HAP-1 (cell line): ENCODE results near the gene HEG1.

Source experiments
- DNase-seq, 2 experiments: peaks; one replicate each; pipeline ENCODE4 v3.0.0-alpha.2; 2016 to 2020; ENCODE audit warnings: low spot score in 2 of 2
- H3K27me3 ChIP-seq: fragments of 250-450 bp; sonication (Bioruptor Pico); 2 replicates; pipeline ENCODE4 v1.5.1; 2020; ENCODE audit warnings: low read depth, mild to moderate bottlenecking, moderate library complexity
- H3K36me3 ChIP-seq: fragments of 250-450 bp; sonication (Bioruptor Pico); replicated peaks from 2 replicates; pipeline ENCODE4 v1.5.1; 2020; ENCODE audit warnings: mild to moderate bottlenecking
- H3K4me1 ChIP-seq: fragments of 250-450 bp; sonication (Bioruptor Pico); 2 replicates; pipeline ENCODE4 v1.5.1; 2020; ENCODE audit warnings: mild to moderate bottlenecking
- H3K4me3 ChIP-seq: fragments of 250-450 bp; sonication (Bioruptor Pico); 2 replicates; pipeline ENCODE4 v1.5.1; 2020; ENCODE audit warnings: mild to moderate bottlenecking, moderate library complexity
- H3K9me3 ChIP-seq: fragments of 250-450 bp; sonication (Bioruptor Pico); 2 replicates; pipeline ENCODE4 v1.5.1; 2020; ENCODE audit warnings: mild to moderate bottlenecking, moderate library complexity
- in situ Hi-C: fragments of 300-500 bp; cut with MboI; formaldehyde crosslinking; loops from 3 replicates; pipeline ENCODE4 v1.14.3; 2020; ENCODE audit warnings: low sequenced_read_pairs, inconsistent platforms, mixed read lengths

Gene HEG1

DNA sequence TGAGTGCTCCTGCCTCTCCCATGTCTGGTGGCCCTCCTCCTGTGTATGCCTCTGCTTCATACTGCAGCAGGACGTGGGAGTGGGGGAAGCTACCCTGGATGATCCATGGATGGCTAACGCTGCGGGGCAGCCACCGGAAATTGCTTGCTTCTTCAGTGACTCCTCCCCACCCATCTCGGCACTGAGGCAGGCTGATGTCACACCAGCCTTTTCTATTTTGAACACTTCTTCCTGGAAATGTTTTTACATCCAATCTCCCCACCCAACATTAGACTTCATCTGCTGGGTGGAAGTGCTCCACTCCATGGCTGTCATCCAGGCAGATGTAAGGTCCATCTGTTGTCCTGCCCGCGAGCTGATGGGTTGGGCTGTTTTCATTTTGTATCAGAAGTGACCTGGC is 62.3 kb downstream of the HEG1 start:
- in situ Hi-C loops, result no loop called here
- Histone ChIP-seq H3K9me3 (no peaks in the 10 kb centered on the region), H3K4me1 (peaks cover 13% of the 10 kb centered on the region), H3K27me3 (no peaks in the 10 kb centered on the region), H3K36me3 (peaks cover 10% of the 10 kb centered on the region), H3K4me3 (no peak overlapping the region)
- no peak for DNase-seq

DNA sequence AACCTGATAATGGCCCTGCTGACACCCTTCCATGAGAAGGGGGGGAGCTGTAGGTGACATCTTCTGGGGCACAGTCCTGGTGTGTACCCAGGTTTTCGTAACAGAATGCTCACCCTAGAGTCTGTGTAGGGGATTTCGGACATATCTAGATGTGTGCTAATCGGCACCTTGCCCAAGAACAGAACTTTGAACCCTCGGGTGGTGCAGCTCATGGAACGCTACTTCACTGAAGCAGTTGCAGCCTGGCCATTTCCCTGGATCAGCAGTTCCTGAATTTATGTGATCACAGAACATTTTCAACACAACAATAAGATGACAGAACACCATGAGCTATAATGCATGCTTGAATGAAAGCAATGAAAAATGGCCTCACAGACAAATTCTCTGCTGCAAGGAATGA is 63.8 kb downstream of the HEG1 start:
- Histone ChIP-seq H3K4me1 (peaks cover 8% of the 10 kb centered on the region), H3K36me3 (peaks cover 10% of the 10 kb centered on the region), H3K9me3 (no peaks in the 10 kb centered on the region), H3K4me3 (no peak overlapping the region), H3K27me3 (no peaks in the 10 kb centered on the region)
- in situ Hi-C loops, result no loop called here
- DNase-seq, result no peak

DNA sequence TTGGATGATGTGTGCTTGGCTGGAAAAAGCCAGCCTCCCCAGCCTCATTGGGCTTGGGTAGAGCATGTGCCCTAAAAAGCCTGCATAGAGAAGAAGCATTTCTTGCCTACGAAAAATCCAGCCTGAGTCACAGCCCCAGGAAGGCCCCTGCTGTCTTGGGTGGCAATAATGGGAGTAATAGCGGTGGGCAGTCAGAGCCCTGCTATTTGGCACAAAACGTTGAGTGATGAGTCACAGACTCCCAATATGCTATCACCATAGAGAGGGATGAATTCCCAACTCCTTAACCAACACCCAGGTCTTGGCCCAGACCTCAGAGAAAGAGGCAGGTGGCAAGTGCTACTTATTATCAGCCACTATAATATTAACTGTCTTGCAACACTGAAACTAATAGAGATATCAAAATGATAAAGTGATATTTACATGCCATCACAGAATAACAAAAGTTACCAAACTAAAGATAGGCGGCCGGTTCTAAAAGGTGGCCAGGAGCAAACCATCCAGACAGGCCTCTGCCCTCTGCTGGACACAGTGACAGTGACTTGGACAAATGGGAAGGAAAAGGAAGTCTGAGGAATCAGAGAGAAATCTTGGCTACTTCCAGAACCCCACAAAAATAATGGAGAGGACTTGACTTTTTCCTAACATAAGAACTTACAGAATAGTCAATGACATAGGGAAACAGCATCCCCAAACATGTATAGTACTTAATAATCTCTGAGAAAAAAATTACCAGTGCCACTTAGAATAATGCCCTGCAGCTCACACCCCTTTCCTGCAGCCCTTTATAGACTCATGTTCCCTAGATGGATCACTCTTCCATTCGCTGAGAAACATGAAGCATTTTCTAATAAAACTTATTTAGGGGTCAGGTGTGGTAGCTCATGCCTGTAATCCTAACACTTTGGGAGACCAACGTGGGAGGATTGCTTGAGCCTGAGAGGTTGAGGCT is 69.3 kb downstream of the HEG1 start:
- no peaks in the 10 kb centered on the region for H3K4me1 ChIP-seq
- DNase-seq, result peak in 1 of 2 experiments; percentile 30
- in situ Hi-C loops, result no loop called here
- H3K27me3 ChIP-seq, result no peaks in the 10 kb centered on the region
- no peaks in the 10 kb centered on the region for H3K9me3 ChIP-seq
- H3K4me3 ChIP-seq, result no peak overlapping the region
- 0 out of 2 replicates have a peak, but pooled peaks cover 3% of the 10 kb centered on the region for H3K36me3 ChIP-seq

DNA sequence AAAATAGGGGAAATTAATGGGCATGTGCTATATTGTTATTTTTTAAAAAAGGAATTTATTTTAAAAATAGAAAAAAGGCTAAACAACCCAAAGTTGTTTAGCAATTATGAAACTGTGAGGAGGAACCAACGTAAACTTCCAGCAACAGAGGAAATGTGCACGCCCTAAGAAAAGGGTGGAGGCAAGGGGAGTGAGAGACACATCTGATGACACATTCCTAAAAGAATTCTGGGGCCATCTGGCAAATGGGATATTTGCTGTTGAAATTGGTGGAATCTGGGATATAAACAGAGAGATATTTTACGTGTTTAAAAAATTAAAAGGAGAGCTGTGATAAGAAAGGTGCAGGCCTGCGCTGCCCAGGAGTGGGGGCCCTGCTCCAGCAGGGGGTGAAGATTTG is 70.4 kb downstream of the HEG1 start:
- no peak for DNase-seq
- no peaks in the 10 kb centered on the region for H3K27me3 ChIP-seq
- in situ Hi-C loops, result no loop called here
- H3K4me1 ChIP-seq, result no peaks in the 10 kb centered on the region
- H3K4me3 ChIP-seq, result no peak overlapping the region
- no peaks in the 10 kb centered on the region for H3K9me3 ChIP-seq
- 0 out of 2 replicates have a peak, but pooled peaks cover 3% of the 10 kb centered on the region for H3K36me3 ChIP-seq

DNA sequence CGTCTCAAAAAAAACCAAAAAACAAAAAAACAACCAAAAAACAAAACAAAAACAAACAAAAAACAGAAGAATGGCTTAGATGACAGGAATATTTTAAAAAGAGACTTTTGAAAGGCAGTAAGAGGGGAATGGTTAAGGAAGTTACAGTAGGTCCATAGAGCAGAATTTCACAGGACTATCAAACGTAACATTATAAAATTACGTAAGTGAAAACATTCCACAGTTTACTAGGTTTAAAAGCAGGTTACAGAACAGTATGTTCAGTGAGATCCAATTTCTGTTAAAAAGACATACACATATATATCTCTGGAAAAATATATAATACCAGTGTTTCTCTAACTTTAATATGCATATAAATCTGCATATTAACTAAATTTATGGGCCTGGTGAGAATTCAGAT is 71.0 kb downstream of the HEG1 start:
- DNase-seq, result no peak
- Histone ChIP-seq H3K4me3 (no peak overlapping the region), H3K36me3 (0 out of 2 replicates have a peak, but pooled peaks cover 1% of the 10 kb centered on the region), H3K9me3 (no peaks in the 10 kb centered on the region), H3K4me1 (no peaks in the 10 kb centered on the region), H3K27me3 (no peaks in the 10 kb centered on the region)
- in situ Hi-C loops, result no loop called here

DNA sequence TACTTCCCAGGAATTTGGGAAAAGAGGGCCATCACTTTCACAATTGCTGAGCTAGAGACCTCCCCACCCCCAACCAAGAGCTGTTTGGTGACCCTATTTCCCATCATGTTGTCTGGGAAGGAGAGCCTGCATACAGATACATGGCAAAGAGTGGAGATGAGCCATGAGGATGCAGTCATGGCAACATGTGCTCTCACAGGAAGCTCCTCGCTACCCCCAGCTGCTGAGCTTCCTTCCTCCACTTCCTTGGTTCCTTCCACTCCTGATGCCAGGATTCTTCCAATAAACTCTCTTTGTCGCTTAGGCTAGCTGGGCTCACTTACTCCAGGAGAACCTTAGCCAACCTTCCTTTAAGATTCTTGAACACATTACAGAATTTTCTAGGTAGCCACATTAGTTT is 72.9 kb downstream of the HEG1 start:
- Histone ChIP-seq H3K4me3 (no peak overlapping the region), H3K27me3 (no peaks in the 10 kb centered on the region), H3K9me3 (no peaks in the 10 kb centered on the region), H3K4me1 (no peaks in the 10 kb centered on the region), H3K36me3 (no peaks in the 10 kb centered on the region)
- in situ Hi-C loops, result no loop called here
- no peak for DNase-seq

DNA sequence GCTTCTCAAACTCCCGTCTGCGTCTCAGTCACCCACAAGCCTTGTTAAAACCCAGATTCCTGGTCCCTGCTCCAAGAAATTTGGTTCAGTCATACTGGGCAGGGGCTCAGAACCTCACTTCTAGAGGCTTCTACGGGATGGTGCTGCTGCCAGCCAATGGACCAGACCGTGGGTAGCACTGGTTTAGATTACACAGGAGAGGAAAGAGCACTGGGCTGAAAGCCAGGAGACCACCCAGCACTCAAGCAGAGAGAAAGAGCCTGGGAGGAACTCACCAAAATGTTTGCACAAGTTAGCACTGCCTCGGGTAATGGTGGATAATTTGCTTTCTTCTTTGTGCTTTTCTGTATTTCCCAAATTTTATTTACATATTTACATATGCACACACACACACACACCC is 74.3 kb downstream of the HEG1 start:
- Histone ChIP-seq H3K9me3 (no peaks in the 10 kb centered on the region), H3K4me3 (no peak overlapping the region), H3K36me3 (no peaks in the 10 kb centered on the region), H3K27me3 (no peaks in the 10 kb centered on the region), H3K4me1 (no peaks in the 10 kb centered on the region)
- DNase-seq, result no peak
- in situ Hi-C loops, result no loop called here

DNA sequence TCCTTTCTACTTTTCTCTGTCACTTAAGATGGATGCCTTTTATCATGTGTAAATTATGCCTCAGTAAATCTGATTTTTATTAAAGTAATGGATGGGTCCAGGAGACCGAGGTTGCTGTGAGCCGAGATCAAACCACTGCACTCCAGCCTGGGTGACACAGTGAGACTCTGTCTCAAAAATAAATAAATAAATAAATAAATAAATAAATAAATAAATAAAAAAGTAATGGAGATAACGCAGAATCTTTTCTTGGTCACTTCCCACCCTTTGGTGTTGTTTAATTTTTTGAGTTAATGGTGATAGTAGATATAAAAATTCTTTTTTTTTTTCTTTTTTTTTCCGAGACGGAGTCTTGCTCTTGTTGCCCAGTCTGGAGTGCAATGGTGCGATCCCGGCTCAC is 77.2 kb downstream of the HEG1 start:
- Histone ChIP-seq H3K4me3 (no peak overlapping the region), H3K9me3 (no peaks in the 10 kb centered on the region), H3K27me3 (no peaks in the 10 kb centered on the region), H3K4me1 (no peaks in the 10 kb centered on the region), H3K36me3 (no peaks in the 10 kb centered on the region)
- DNase-seq, result no peak
- in situ Hi-C loops, result no loop called here

DNA sequence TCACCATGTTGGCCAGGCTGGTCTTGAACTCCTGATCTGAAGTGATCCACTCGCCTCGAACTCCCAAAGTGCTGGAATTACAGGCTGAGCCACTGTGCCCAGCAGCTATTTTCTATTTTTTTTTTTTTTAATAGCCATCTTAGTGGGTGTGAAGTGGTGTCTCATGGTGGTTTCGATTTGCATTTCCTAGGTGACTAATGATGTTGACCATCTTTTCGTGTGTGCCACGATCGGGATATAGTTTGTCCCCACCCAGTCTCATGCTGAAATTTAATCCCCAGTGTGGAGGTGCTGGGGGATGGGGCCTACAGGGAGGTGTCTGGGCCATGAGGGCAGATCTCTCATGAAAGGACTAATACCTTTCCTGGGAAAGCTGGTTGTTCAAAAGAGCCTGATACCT is 79.4 kb downstream of the HEG1 start:
- Histone ChIP-seq H3K9me3 (no peaks in the 10 kb centered on the region), H3K27me3 (no peaks in the 10 kb centered on the region), H3K4me1 (no peaks in the 10 kb centered on the region), H3K4me3 (no peak overlapping the region), H3K36me3 (no peaks in the 10 kb centered on the region)
- in situ Hi-C loops, result no loop called here
- no peak for DNase-seq

DNA sequence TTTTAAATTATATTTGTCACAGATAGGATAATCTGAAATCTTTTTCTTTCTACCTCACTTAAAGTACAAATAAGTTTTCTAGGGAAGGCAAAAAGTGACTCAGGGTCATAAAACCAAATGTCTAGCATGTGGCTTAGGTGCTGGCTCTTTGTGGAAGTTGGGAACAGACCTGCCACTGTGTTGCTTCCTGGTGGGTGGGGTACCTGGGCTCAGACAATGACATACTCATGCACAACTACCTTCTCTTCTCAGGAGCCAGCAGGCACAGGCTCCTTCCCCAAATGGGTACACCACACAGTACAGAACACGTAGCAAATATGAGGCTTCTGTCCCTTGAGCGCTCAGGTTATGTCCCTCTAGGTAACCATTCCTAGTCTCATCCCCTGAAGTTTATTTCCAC is 81.1 kb downstream of the HEG1 start:
- no peak for DNase-seq
- no peaks in the 10 kb centered on the region for H3K36me3 ChIP-seq
- H3K27me3 ChIP-seq, result no peaks in the 10 kb centered on the region
- no peaks in the 10 kb centered on the region for H3K9me3 ChIP-seq
- H3K4me1 ChIP-seq, result no peaks in the 10 kb centered on the region
- in situ Hi-C loops, result no loop called here
- no peak overlapping the region for H3K4me3 ChIP-seq

DNA sequence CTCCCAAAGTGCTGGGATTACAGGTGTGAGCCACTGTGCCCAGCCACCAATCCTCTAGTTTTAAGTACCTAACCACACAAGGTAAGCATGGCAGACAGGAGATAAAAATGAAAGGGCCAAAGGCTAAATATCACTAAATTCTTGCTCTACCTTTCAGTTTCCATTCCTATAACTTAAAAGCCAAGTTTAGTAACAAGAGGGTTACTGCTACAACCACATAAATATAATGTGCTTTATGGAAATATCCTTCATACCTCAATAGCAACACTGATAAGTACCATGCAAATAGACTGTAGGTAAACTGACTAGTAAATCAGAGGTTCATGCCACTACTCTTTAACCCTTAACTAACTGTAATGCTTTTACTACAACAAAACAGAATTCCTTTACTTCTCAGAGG is 82.5 kb downstream of the HEG1 start:
- no peaks in the 10 kb centered on the region for H3K27me3 ChIP-seq
- H3K4me3 ChIP-seq, result no peak overlapping the region
- no peaks in the 10 kb centered on the region for H3K4me1 ChIP-seq
- H3K9me3 ChIP-seq, result no peaks in the 10 kb centered on the region
- DNase-seq, result no peak
- in situ Hi-C loops, result no loop called here
- H3K36me3 ChIP-seq, result no peaks in the 10 kb centered on the region

DNA sequence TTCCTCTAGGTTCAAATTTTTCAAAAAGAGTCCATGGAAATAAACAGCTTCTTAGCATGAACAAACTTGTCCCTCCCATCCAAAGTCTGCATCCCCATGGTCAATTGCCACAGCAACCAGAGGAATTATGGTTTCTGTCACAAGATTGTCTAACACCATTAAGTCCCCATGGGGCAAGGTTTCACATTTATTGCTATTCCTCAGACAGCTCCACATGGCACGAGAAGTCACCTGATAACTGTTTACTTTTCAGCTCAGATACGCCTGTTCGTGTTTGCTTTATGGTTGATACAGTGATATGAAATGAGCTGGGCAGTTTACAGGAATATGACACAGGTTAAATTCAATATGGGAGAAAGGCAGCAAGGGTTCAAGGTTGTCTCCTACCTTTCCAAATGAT is 83.3 kb downstream of the HEG1 start:
- H3K4me3 ChIP-seq, result no peak overlapping the region
- H3K4me1 ChIP-seq, result no peaks in the 10 kb centered on the region
- no peaks in the 10 kb centered on the region for H3K9me3 ChIP-seq
- no peak for DNase-seq
- in situ Hi-C loops, result no loop called here
- no peaks in the 10 kb centered on the region for H3K27me3 ChIP-seq
- no peaks in the 10 kb centered on the region for H3K36me3 ChIP-seq

DNA sequence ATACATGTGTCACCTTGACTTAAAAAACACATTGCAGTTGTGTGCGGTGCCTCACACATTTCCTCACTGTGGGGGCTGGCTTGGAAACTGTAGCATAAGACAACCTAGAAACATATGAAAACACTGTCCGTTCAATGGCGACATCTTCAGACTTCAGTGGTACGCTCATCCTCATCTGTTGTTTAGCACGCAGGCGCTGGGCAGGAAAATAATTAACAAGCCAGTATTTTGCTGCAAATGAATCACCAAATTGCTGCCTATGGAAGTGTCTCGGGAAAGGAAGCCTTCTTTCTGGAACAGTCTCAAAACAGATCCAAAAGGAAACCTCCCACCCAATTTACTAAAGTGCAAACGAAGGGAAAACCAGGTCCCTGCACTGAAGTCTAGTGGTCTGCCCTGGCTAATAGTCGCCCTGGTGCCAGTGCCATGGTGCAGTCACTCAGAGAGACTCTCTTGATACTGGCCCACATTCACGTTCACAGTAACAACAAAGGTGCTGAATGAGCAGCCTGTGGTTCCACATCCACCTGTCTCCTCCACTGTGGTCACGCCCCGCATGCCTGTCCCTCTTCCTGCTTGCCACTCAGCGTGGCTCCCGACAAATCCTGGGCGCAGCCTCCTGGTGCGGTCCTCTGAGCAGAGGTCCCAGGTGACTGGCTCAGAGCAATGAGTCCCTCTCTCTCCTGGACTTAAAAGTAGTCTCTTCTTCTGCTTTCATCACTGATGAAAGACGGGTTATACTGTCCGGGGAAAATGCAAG is 85.7 kb downstream of the HEG1 start:
- in situ Hi-C loops, result no loop called here
- no peak for DNase-seq
- no peaks in the 10 kb centered on the region for H3K36me3 ChIP-seq
- H3K4me1 ChIP-seq, result no peaks in the 10 kb centered on the region
- H3K27me3 ChIP-seq, result no peaks in the 10 kb centered on the region
- no peak overlapping the region for H3K4me3 ChIP-seq
- no peaks in the 10 kb centered on the region for H3K9me3 ChIP-seq

DNA sequence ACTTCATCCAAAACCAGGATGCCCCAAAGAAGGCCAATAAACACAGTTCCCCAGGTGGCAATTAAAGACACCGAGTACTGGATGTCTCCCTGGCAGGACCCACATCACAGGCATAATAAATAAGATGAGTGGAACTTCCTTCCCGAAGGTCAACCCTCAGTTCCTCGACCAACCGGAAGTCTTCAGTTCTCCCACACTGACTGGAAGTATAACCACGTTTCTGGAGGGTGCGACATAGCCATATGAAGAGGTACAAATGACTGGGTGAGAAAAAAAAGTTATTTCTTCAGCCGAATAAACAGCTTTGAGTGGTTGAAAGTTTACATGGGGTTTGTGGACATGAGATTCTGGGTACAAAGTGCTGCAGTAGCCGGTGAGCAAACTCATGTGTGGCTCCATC is 86.6 kb downstream of the HEG1 start:
- Histone ChIP-seq H3K27me3 (no peaks in the 10 kb centered on the region), H3K36me3 (no peaks in the 10 kb centered on the region), H3K9me3 (no peaks in the 10 kb centered on the region), H3K4me3 (no peak overlapping the region), H3K4me1 (no peaks in the 10 kb centered on the region)
- in situ Hi-C loops, result no loop called here
- no peak for DNase-seq
